Measurements from ENCODE around the gene BMPR1A. TPM values are rescaled to one million over a fixed set of nuclear protein-coding genes. Genes with fewer than 3 reads are reported as not detected.

BMPR1A gene
- polyA plus RNA-seq, 2 of the 4 experiments (the other 2 are of a cell fraction), result 25.5 to 39.0 TPM

- ChIA-PET CTCF (no interaction called here), POLR2A (no interaction called here)
- DNase-seq (ENCODE audit: low read depth in 1 of 2, low spot score in 1 of 2) (no peak), FAIRE-seq (no peak), ATAC-seq (no peak)
- Histone ChIP-seq H3K4me3 (no peak overlapping the region), H3K27ac (no peak overlapping the region), H3K4me1 (peaks cover 5% of the 10 kb centered on the region; the same call in 1 of the 3 replicates), H3K4me2 (no peak overlapping the region), H3K9me3 (no peaks in the 10 kb centered on the region)
- TF ChIP-seq USF2 (IDR thresholded peaks at IDR 0.05), result no peak
- no peak for TF ChIP-seq CHD4 (IDR thresholded peaks at IDR 0.05; ENCODE audit: borderline replicate concordance)
- no peak for TF ChIP-seq CTCF (IDR thresholded peaks at IDR 0.05)
- no peak for TF ChIP-seq CBX2 (IDR thresholded peaks at IDR 0.05; ENCODE audit: borderline replicate concordance, low read depth)
- WGBS (ENCODE audit: missing lambda C conversion rate), result 96% methylated on average over 1 of the region's 1 CpG
Observed at GRCh38 chr10:86768412-86769062, 12.1 kb downstream of the BMPR1A start.

- Histone ChIP-seq H3K27ac (no peak overlapping the region), H3K4me3 (no peak overlapping the region), H3K9me3 (no peaks in the 10 kb centered on the region), H3K4me1 (peaks cover 15% of the 10 kb centered on the region), H3K4me2 (no peak overlapping the region)
- FAIRE-seq (no peak), DNase-seq (ENCODE audit: low read depth in 1 of 2, low spot score in 1 of 2) (no peak), ATAC-seq (no peak; a peak in 1 of 6 replicates)
- CTCF ChIA-PET, result interaction anchor here (1.0 to 1.9 kb wide), 5 partner anchors 12 to 170 kb away, joined by 3 to 4 read pairs (median 4); no protein-coding TSS in a partner anchor
- WGBS (ENCODE audit: missing lambda C conversion rate), result 94% methylated on average over 9 of the region's 10 CpGs
- POLR2A ChIA-PET, result interaction anchor here (1.1 to 1.8 kb wide), 2 partner anchors 12 to 14 kb away, joined by 3 to 7 read pairs; partner anchors contain the start of gene BMPR1A
- no peak for TF ChIP-seq SREBF2 (IDR thresholded peaks at IDR 0.05)
- no peak for TF ChIP-seq BCL3 (IDR thresholded peaks at IDR 0.05)
- TF ChIP-seq TP53 (CRISPR knock-in tag; IDR thresholded peaks at IDR 0.05), result no peak
- no peak for TF ChIP-seq BHLHE40 (IDR thresholded peaks at IDR 0.05; ENCODE audit: low read depth, low read length)
- no peak for TF ChIP-seq RFX5 (IDR thresholded peaks at IDR 0.05)
- no peak for TF ChIP-seq NR3C1 (IDR thresholded peaks at IDR 0.05)
- no peak for TF ChIP-seq ZSCAN20 (CRISPR knock-in tag; IDR thresholded peaks at IDR 0.05)
- TF ChIP-seq RCOR1 (IDR thresholded peaks at IDR 0.05; ENCODE audit: low read depth, low read length), result no peak
- TF ChIP-seq MYC (IDR thresholded peaks at IDR 0.05; ENCODE audit: borderline replicate concordance, low read length), result no peak
- no peak for TF ChIP-seq RAD21 (conservative IDR thresholded peaks at IDR 0.05 in 1 of 2, IDR thresholded peaks at IDR 0.05 in 1 of 2)
- no peak for TF ChIP-seq ZFP36 (IDR thresholded peaks at IDR 0.05; ENCODE audit: borderline replicate concordance, partially characterized antibody)
- TF ChIP-seq NPAS2 (CRISPR knock-in tag; IDR thresholded peaks at IDR 0.05; ENCODE audit: borderline replicate concordance), result no peak
- TF ChIP-seq ATOH8 (CRISPR knock-in tag; IDR thresholded peaks at IDR 0.05; ENCODE audit: low read depth), result no peak
- no peak for TF ChIP-seq HOXB5 (CRISPR knock-in tag; IDR thresholded peaks at IDR 0.05)
- no peak for TF ChIP-seq ZNF302 (CRISPR knock-in tag; IDR thresholded peaks at IDR 0.05)
- no peak for TF ChIP-seq CTCF (IDR thresholded peaks at IDR 0.05)
- no peak for TF ChIP-seq CHD2 (IDR thresholded peaks at IDR 0.05; ENCODE audit: low read length, partially characterized antibody)
- no peak for TF ChIP-seq USF2 (IDR thresholded peaks at IDR 0.05)
- TF ChIP-seq TFCP2L1 (CRISPR knock-in tag; IDR thresholded peaks at IDR 0.05), result no peak
- TF ChIP-seq CEBPB (IDR thresholded peaks at IDR 0.05), result no peak
Observed at GRCh38 chr10:86769991-86770390, 13.6 kb downstream of the BMPR1A start.
